Breast epithelium (tissue), 3 donors: Measurements from ENCODE around the gene FOXC1.

ENCODE experiments used
- POLR2A ChIP-seq: fragments of 450-650 bp; IDR thresholded peaks from one replicate; pipeline ENCODE4 v1.6.1; 2016; ENCODE audit warnings: antibody characterized with exemption, mild to moderate bottlenecking, moderate library complexity
- TF ChIP-seq, protein P1 (sequence below), 3 donors: fragments of 450-650 bp; IDR thresholded peaks; one replicate each; pipeline ENCODE4 v1.5.1; 2016 to 2017; ENCODE audit warnings: antibody characterized with exemption in 3 of 3, mild to moderate bottlenecking in 3 of 3, moderate library complexity in 3 of 3

DNA sequence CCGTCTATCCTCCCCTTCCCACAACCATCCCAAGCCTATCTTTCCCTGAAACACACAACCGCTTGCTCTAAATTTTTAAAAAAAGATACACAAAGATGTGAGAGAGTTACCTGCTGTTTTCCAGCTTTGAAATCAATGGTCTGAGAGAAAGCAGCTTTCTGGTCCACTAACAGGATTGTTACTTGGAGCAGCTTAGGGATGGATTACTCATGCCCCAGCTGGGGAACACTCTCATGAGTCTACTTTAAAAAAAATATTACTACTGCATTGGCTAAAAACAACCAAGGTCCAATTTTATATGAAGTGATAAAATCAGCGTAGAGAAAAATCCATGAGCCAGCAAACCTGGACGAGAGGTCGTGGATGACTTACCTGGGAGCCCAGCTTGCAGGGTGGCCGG lies 29.6 kb upstream of the FOXC1 start:
- TF ChIP-seq, protein P1, sequence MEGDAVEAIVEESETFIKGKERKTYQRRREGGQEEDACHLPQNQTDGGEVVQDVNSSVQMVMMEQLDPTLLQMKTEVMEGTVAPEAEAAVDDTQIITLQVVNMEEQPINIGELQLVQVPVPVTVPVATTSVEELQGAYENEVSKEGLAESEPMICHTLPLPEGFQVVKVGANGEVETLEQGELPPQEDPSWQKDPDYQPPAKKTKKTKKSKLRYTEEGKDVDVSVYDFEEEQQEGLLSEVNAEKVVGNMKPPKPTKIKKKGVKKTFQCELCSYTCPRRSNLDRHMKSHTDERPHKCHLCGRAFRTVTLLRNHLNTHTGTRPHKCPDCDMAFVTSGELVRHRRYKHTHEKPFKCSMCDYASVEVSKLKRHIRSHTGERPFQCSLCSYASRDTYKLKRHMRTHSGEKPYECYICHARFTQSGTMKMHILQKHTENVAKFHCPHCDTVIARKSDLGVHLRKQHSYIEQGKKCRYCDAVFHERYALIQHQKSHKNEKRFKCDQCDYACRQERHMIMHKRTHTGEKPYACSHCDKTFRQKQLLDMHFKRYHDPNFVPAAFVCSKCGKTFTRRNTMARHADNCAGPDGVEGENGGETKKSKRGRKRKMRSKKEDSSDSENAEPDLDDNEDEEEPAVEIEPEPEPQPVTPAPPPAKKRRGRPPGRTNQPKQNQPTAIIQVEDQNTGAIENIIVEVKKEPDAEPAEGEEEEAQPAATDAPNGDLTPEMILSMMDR (IDR thresholded peaks at IDR 0.05), result no peak
- no peak for TF ChIP-seq POLR2A
